ACHN (cell line): ENCODE results near the gene WDR90.
A peak's percentile ranks its signal among the peaks of the same experiment; 100 is the strongest.

Source experiments
- DNase-seq: peaks from one replicate; pipeline ENCODE4 v3.0.0-alpha.2; 2015
- in situ Hi-C: cut with HindIII; loops from 2 replicates; pipeline ENCODE4 v1.10.0; 2017; ENCODE audit warnings: low sequenced_read_pairs, low pct_ligation_motif_present, low pct_unique_long_range_greater_than_20kb

Gene WDR90

GRCh38 chr16:635573-636205, 13.5 kb upstream of the WDR90 start:
- DNase-seq: no peak
- in situ Hi-C loops: no loop called here

- DNase-seq: peak; percentile 95
- in situ Hi-C loops: no loop called here
Measured at GRCh38 chr16:636206-637080, 12.7 kb upstream of the WDR90 start, which contains the start of gene METTL26. Gene METTL26, minus strand, starts transcription at chr16:636305. Its CDS starts 15 bp downstream, at chr16:636290.

GRCh38 chr16:637081-638018, 11.8 kb upstream of the WDR90 start:
- DNase-seq: peak; percentile 85
- in situ Hi-C loops: no loop called here

- in situ Hi-C loops: no loop called here
- DNase-seq: no peak
Measured at GRCh38 chr16:638034-638543, 11.1 kb upstream of the WDR90 start.

- in situ Hi-C loops: no loop called here
- DNase-seq: no peak
Measured at GRCh38 chr16:638836-639235, 10.3 kb upstream of the WDR90 start.

GRCh38 chr16:640614-641013, 8.6 kb upstream of the WDR90 start:
- no peak for DNase-seq
- in situ Hi-C loops: no loop called here

- in situ Hi-C loops: no loop called here
- DNase-seq: peak; percentile 93
Measured at GRCh38 chr16:641326-642188, 7.6 kb upstream of the WDR90 start, which contains the start of gene MCRIP2. Gene MCRIP2, plus strand, starts transcription at chr16:641828. Its CDS starts 164 bp downstream, at chr16:641992.

GRCh38 chr16:642189-643049, 6.7 kb upstream of the WDR90 start:
- peak; percentile 49 for DNase-seq
- in situ Hi-C loops: no loop called here

- in situ Hi-C loops: no loop called here
Measured at GRCh38 chr16:643050-643368, 6.2 kb upstream of the WDR90 start.

GRCh38 chr16:644556-644955, 4.6 kb upstream of the WDR90 start:
- no peak for DNase-seq
- in situ Hi-C loops: no loop called here

More at GRCh38 chr16:643050-643368, 6.2 kb upstream of the WDR90 start:
- no peak for DNase-seq

GRCh38 chr16:645852-646678, 3.1 kb upstream of the WDR90 start:
- DNase-seq: no peak

GRCh38 chr16:646679-647172, 2.4 kb upstream of the WDR90 start:
- in situ Hi-C loops: no loop called here
- DNase-seq: no peak

More at GRCh38 chr16:645852-646678, 3.1 kb upstream of the WDR90 start:
- in situ Hi-C loops: no loop called here

- in situ Hi-C loops: no loop called here
Measured at GRCh38 chr16:647173-647902, 1.8 kb upstream of the WDR90 start.

GRCh38 chr16:648071-648780, 939 bp upstream of the WDR90 start:
- in situ Hi-C loops: no loop called here
- peak; percentile 29 for DNase-seq

More at GRCh38 chr16:647173-647902, 1.8 kb upstream of the WDR90 start:
- DNase-seq: no peak

- peak; percentile 33 for DNase-seq
- in situ Hi-C loops: no loop called here
Measured at GRCh38 chr16:649631-650030, 466 bp downstream of the WDR90 start.
